Ramos (cell line): Measurements from ENCODE around the gene UGT1A9.
"Not testable (repeated sequence)": the region's sequence is repeated elsewhere in the genome, so short reads cannot be mapped to it uniquely, and the experiment has no call there.

Experiments used
- in situ Hi-C: fragments of 300-500 bp; cut with MboI; formaldehyde crosslinking; loops from one replicate; pipeline ENCODE4 v1.14.3; 2022; ENCODE audit warnings: low sequenced_read_pairs; ENCODE audit not compliant: unreplicated experiment

UGT1A9 gene

GRCh38 chr2:233707940-233708644 is 36.4 kb downstream of the UGT1A9 start:
- in situ Hi-C loops: no loop called here

DNA sequence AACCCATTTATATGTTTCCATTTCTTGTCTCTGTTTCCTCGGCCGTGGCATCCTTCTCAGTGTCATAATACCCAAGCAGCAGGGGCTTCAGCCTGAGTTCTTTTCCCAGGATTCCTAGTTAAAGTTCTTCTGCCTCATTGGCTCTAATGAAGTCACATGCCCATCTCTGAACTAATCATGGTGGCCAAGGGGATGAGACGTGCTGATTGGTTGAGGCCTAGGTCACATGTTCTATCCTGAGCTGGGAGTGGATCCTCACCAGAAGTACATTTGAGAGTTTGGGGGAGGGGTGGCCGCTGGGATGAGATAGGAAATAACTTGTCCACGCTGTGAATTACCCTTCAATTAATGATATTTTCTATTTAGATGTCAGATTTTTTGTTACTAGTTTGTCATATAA is 37.2 kb downstream of the UGT1A9 start:
- in situ Hi-C loops: no loop called here

GRCh38 chr2:233711312-233712008 is 39.8 kb downstream of the UGT1A9 start:
- in situ Hi-C loops: no loop called here

DNA sequence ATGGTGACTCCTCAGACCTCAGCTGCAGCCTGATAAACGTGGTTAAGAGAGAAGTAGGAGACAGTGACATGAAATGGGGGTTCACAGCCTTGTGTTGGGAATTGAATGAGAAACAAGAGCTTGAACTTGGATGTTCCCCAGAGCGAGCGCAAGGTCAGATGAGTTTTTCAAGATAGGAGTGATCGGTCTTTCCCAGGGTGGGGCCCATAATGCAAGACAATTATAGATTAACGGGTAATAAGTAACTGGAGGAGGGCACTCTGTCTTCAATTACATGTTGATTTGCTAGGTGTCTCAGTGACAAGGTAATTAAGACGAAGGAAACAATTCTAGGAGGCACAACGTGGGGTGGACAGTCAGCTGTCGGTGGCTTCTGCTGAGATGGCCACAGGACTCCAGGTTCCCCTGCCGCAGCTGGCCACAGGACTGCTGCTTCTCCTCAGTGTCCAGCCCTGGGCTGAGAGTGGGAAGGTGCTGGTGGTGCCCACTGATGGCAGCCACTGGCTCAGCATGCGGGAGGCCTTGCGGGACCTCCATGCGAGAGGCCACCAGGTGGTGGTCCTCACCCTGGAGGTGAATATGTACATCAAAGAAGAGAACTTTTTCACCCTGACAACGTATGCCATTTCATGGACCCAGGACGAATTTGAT is 41.0 kb downstream of the UGT1A9 start, which contains the start of gene UGT1A5:
Gene UGT1A5 (plus strand): TSS at position 297 of the 651 bp plus-strand sequence. CDS start 85 bp downstream, at position 382.
- in situ Hi-C loops: no loop called here

GRCh38 chr2:233713262-233713615 is 41.5 kb downstream of the UGT1A9 start:
- in situ Hi-C loops: no loop called here

GRCh38 chr2:233714121-233714520 is 42.4 kb downstream of the UGT1A9 start:
- in situ Hi-C loops: no loop called here

GRCh38 chr2:233718552-233718951 is 46.9 kb downstream of the UGT1A9 start, which contains the start of gene UGT1A4:
Gene UGT1A4 (plus strand): TSS chr2:233718736. CDS start chr2:233718821, 85 bp downstream.
- in situ Hi-C loops: no loop called here

- in situ Hi-C loops: no loop called here
These were observed 57.1 kb downstream of the UGT1A9 start, which contains the start of gene UGT1A3 for GRCh38 chr2:233728723-233729301. Gene UGT1A3 (plus strand): TSS chr2:233729042. CDS start chr2:233729127, 85 bp downstream.

DNA sequence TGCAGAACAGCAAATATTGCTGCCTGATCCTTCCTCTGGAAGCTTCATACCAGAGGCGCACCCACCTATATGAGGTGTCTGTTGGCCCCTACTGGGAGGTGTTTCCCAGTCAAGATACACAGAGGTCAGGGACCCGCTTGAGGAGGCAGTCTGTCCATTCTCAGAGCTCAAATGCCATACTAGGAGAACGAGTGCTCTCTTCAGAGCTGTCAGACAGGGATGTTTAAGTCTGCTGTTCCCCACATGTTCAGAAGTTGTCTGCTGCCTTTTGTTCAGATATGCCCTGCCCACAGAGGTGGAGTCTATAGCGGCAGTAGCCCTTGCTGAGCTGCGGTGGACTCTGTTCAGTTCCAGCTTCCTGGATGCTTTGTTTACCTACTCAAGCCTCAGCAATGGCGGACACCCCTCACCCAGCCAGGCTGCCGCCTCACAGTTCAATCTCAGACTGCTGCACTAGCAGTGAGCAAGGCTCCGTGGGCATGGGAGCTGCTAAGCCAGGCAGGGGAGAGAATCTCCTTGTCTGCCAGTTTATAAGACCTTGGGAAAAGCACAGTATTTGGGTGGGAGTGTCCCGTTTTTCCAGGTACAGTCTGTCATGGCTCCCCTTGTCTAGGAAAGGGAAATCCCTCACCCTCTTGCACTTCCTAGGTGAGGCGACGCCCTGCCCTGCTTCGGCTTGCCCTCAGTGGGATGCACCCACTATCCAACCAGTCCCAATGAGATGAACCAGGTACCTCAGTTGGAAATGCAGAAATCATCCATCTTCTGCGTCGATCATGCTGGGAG is 65.4 kb downstream of the UGT1A9 start:
- in situ Hi-C loops: not testable (repeated sequence)

DNA sequence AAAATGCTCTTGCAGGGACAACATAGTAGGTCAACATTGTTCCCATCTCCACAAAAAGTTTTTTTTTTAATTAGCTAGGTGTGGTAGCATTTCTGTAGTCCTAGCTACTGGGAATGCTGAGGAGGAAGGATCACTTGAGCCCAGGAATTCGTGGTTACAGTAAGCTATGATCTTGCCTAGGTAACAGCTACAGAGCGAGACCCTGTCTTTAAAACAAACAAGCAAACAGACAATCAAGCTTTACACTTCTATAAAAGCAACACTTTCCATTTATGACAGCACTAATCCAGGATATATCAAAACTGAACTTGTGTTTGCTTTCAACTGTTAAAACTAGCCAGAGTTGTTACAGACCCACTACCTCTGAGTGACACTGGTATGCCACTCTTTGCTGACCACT is 69.2 kb downstream of the UGT1A9 start:
- in situ Hi-C loops: no loop called here

DNA sequence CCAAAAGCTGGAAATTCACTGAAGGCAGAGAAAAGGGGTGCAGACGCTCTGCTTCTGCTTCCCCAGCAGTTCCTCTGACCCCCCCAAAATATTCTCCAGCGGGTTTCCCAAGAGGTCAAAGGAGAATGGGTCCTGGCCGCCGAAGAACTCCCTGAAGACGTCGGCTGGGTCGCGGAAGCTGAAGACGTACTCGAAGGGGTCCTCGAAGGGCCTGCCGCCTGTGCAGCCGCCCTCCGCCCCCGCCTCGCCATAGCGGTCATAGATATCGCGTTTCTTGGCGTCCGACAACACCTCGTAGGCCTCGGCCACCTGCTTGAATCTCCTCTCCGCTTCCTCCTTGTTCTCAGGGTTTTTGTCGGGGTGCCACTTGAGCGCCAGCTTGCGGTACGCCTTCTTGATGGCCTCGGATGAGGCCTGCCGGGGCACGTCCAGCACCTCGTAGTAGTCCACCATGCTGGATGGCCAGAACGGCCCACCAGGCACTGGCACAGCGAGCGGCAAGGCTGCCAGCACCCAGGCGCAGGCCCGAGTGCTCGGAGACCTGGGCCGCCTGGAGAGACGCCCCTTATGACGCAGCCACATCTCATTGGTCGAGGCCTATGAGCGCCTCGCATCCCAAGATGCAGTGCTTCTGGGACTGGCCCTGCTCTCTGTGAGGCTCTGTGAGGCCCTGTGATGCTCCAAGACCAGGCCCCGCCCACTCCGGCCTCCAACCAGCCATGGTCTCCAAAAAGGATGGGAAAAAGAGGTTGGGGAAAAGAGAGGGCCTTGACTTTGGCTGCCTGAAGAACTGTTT is 72.0 kb downstream of the UGT1A9 start:
- in situ Hi-C loops: no loop called here

GRCh38 chr2:233745073-233745755 is 73.5 kb downstream of the UGT1A9 start:
- in situ Hi-C loops: no loop called here

- in situ Hi-C loops: not testable (repeated sequence)
These were observed 74.1 kb downstream of the UGT1A9 start for GRCh38 chr2:233745838-233746237.

DNA sequence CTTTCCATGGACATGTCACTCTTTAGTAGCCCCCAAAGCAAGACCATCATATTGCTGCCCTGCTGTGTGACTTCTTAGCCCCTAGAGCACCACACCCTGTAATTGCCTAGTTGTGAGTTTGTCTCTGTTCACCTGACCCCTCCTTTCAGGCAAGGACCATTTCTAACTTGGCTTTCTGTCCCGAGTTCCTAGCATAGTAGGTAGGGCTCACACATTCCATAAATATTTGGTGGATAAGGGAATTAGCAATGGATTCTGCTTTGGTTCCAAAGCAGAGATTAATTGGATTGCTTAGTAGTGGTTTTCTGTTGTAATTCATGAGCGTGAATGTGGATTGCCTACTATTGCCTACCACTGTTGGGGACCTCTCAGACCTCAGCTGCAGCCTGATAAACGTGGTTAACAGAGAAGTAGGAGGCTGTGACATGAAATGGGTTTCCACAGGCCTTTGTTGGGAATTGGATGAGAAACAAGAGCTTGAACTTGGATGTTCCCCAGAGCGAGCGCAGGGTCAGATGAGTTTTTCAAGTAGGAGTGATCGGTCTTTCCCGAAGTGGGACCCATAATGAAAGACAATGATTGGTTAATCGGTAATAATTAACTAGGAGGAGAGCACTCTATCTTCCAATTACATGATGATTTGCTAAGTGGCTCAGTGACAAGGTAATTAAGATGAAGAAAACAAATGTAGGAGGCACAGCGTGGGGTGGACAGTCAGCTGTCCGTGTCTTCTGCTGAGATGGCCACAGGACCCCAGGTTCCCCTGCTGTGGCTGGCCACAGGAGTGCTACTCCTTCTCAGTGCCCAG is 75.0 kb downstream of the UGT1A9 start:
- in situ Hi-C loops: no loop called here

- in situ Hi-C loops: no loop called here
These were observed 75.5 kb downstream of the UGT1A9 start for GRCh38 chr2:233747283-233747544.

DNA sequence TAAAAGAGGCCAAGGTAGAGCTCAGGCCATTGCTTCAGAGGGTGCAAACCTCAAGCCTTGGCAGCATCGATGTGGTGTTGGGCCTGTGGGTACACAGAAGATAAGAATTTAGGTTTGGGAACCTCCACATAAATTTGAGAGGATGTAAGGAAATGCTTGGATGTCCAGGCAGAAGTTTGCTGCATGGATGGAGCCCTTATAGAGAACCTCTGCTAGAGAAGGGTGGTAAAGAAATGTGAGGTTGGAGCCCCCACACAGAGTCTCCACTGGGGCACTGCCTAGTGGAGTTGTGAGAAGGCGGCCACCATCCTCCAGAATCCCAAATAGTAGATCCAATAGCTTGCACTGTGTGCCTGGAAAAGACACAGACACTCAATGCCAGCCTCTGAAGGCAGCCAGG is 79.0 kb downstream of the UGT1A9 start:
- in situ Hi-C loops: not testable (repeated sequence)

DNA sequence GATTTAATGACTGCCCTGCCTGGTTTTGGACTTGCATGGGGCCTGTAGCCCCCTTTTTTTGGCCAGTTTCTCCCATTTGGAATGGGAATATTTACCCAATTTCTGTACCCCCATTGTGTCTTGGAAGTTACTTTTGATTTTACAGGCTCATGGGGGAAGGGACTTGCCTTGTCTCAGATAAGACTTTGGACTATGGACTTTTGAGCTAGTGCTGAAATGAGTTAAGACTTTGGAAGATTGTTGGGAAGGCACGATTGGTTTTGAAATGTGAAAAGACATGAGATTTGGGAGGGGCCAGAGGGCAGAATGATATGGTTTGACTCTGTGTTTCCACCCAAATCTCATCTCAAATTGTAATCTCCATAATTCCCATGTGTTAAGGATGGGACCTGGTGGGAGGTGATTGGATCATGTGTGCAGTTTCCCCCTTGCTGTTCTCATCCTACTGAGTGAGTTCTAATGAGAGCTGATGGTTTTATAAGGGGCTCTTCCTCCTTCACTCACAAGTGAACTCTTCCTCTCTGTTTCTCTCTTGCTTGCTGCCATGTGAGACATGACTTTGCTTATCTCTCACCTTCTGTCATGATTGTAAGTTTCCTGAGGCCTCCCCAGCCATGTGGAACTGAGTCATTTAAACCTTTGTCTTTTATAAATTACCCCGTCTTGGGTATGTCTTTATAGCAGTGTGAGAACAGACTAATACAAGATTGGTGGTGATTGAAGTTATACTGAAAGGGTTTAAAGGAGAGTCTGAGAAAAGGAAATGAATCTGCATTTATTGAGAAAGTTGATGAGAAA is 79.7 kb downstream of the UGT1A9 start:
- in situ Hi-C loops: not testable (repeated sequence)
